ENCODE data around the gene ACOT6. TPM values are rescaled to one million over a fixed set of nuclear protein-coding genes. Genes with fewer than 3 reads are reported as not detected.
"Not testable (repeated sequence)": the region's sequence is repeated elsewhere in the genome, so short reads cannot be mapped to it uniquely, and the experiment has no call there.

Gene ACOT6
- polyA plus RNA-seq, 1 experiment, result not detected

- not testable (repeated sequence) for H3K27me3 ChIP-seq (ENCODE audit: control insufficient read depth, insufficient read depth, low read length); H3K9me3 ChIP-seq (ENCODE audit: control insufficient read depth, insufficient read depth, low read length)
- Histone ChIP-seq H3K4me3 (ENCODE audit: low read depth, low read length) (peak within 1 kb of the TSS; percentile 75), H3K27ac (ENCODE audit: low read depth, low read length) (peak within 1 kb of the TSS; percentile 88)
- ChIA-PET POLR2A (interaction anchor here (0.6 to 1.9 kb wide), 14 partner anchors 9 to 708 kb away, joined by 3 to 11 read pairs (median 4); partner anchors contain the start of genes ACOT4, ACOT6, DNAL1 and RIOX1), CTCF (interaction anchor here (0.6 to 2.7 kb wide), 4 partner anchors 23 to 64 kb away, joined by 3 to 15 read pairs (median 12); no protein-coding TSS in a partner anchor)
- DNase-seq (ENCODE audit: low read depth, low spot score), result peak; percentile 85
- TF ChIP-seq, protein P1, sequence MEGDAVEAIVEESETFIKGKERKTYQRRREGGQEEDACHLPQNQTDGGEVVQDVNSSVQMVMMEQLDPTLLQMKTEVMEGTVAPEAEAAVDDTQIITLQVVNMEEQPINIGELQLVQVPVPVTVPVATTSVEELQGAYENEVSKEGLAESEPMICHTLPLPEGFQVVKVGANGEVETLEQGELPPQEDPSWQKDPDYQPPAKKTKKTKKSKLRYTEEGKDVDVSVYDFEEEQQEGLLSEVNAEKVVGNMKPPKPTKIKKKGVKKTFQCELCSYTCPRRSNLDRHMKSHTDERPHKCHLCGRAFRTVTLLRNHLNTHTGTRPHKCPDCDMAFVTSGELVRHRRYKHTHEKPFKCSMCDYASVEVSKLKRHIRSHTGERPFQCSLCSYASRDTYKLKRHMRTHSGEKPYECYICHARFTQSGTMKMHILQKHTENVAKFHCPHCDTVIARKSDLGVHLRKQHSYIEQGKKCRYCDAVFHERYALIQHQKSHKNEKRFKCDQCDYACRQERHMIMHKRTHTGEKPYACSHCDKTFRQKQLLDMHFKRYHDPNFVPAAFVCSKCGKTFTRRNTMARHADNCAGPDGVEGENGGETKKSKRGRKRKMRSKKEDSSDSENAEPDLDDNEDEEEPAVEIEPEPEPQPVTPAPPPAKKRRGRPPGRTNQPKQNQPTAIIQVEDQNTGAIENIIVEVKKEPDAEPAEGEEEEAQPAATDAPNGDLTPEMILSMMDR (IDR thresholded peaks at IDR 0.05; ENCODE audit: low read depth, low read length), result peak; percentile 23; the same call in 1 of the 2 replicates
These were observed 42.9 kb upstream of the ACOT6 start, which contains the start of gene ACOT2 for GRCh38 chr14:73569185-73569958. ACOT2 (plus strand) TSS chr14:73569213; CDS start chr14:73569241, 28 bp downstream.

DNA sequence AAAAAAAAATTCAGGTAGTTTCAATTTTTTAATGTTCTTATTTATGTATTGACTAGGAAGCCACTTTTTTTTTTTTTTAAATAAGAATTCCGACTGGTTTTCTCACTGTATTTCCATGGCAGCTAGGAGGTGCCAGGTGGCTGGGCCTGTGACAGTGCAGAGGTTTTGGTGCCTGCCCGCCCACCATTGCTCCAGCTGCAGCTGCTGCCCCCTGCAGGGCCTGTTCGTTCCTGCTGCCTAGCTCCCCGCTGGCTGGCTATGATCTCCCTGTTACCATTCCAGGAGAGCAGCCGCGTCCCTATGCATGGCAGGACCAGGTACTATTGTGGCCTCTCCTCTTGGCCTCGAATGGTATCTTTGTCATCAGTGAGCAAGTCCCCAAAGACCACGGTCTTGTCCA, 41.4 kb upstream of the ACOT6 start:
- not testable (repeated sequence) for DNase-seq (ENCODE audit: low read depth, low spot score); H3K27me3 ChIP-seq (ENCODE audit: control insufficient read depth, insufficient read depth, low read length); H3K4me3 ChIP-seq (ENCODE audit: low read depth, low read length); H3K27ac ChIP-seq (ENCODE audit: low read depth, low read length); H3K9me3 ChIP-seq (ENCODE audit: control insufficient read depth, insufficient read depth, low read length)
- TF ChIP-seq, protein P1 (IDR thresholded peaks at IDR 0.05; ENCODE audit: low read depth, low read length), result peak; percentile 56
- ChIA-PET POLR2A (interaction anchor here (0.5 to 0.7 kb wide), 2 partner anchors 10 to 67 kb away, joined by 3 to 4 read pairs; no protein-coding TSS in a partner anchor), CTCF (interaction anchor here (0.7 to 1.8 kb wide), 3 partner anchors 59 to 310 kb away, joined by 3 to 15 read pairs (median 4); no protein-coding TSS in a partner anchor)

GRCh38 chr14:73573034-73573433, 39.3 kb upstream of the ACOT6 start:
- POLR2A ChIA-PET; CTCF ChIA-PET; H3K27me3 ChIP-seq (ENCODE audit: control insufficient read depth, insufficient read depth, low read length); H3K27ac ChIP-seq (ENCODE audit: low read depth, low read length); H3K9me3 ChIP-seq (ENCODE audit: control insufficient read depth, insufficient read depth, low read length); DNase-seq (ENCODE audit: low read depth, low spot score); H3K4me3 ChIP-seq (ENCODE audit: low read depth, low read length): not testable (repeated sequence)

GRCh38 chr14:73573740-73574139, 38.6 kb upstream of the ACOT6 start:
- H3K27me3 ChIP-seq (ENCODE audit: control insufficient read depth, insufficient read depth, low read length); H3K27ac ChIP-seq (ENCODE audit: low read depth, low read length); POLR2A ChIA-PET; H3K4me3 ChIP-seq (ENCODE audit: low read depth, low read length); DNase-seq (ENCODE audit: low read depth, low spot score); CTCF ChIA-PET; H3K9me3 ChIP-seq (ENCODE audit: control insufficient read depth, insufficient read depth, low read length): not testable (repeated sequence)

DNA sequence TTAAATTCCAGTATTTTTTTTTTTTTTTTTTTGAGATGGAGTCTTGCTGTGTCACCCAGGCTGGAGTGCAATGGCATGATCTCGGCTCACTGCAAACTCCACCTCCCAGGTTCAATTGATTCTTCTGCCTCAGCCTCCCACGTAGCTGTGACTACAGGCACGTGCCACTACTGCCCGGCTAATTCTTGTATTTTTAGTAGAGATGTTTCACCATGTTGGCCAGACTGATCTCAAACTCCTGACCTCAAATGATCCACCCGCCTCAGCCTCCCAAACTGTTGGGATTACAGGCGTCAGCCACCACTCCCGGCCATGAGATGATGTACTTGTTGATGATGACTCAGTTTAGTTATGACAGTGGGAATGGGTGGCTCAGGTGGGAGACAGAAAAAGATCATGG, 38.1 kb upstream of the ACOT6 start:
- H3K27me3 ChIP-seq (ENCODE audit: control insufficient read depth, insufficient read depth, low read length); H3K4me3 ChIP-seq (ENCODE audit: low read depth, low read length); H3K27ac ChIP-seq (ENCODE audit: low read depth, low read length); DNase-seq (ENCODE audit: low read depth, low spot score); CTCF ChIA-PET; H3K9me3 ChIP-seq (ENCODE audit: control insufficient read depth, insufficient read depth, low read length): not testable (repeated sequence)
- POLR2A ChIA-PET, result interaction anchor here (0.6 kb wide), 1 partner anchor 82 kb away, joined by 5 read pairs; no protein-coding TSS in a partner anchor

DNA sequence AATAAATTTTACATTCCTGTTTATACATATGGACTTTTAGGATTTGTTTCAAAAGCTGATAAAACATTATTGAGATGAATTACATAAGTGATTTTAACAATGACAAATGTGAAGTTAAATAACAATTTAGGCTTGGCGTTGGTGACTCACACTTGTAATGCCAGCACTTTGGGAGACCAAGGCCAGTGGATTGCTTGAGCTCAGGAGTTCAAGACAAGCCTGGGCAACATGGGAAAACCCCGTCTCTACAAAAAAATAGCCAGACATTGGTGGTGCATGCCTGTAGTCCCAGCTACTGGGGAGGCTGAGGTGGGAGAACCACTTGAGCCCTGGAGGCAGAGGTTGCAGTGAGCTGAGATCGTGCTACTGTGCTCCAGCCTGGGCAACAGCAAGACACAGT, 35.9 kb upstream of the ACOT6 start:
- ChIA-PET POLR2A (no interaction called here), CTCF (interaction anchor here (0.6 to 0.7 kb wide), 2 partner anchors 57 to 68 kb away, joined by 4 to 5 read pairs; no protein-coding TSS in a partner anchor)
- Histone ChIP-seq H3K27me3 (ENCODE audit: control insufficient read depth, insufficient read depth, low read length) (no peaks in the 10 kb centered on the region), H3K4me3 (ENCODE audit: low read depth, low read length) (no peak overlapping the region), H3K27ac (ENCODE audit: low read depth, low read length) (no peak overlapping the region), H3K9me3 (ENCODE audit: control insufficient read depth, insufficient read depth, low read length) (no peaks in the 10 kb centered on the region; the same call in 1 of the 2 replicates)
- DNase-seq (ENCODE audit: low read depth, low spot score), result no peak
- TF ChIP-seq, protein P1 (IDR thresholded peaks at IDR 0.05; ENCODE audit: low read depth, low read length), result no peak

- CTCF ChIA-PET, result interaction anchor here (0.6 kb wide), 1 partner anchor 57 kb away, joined by 4 read pairs; no protein-coding TSS in a partner anchor
- H3K4me3 ChIP-seq (ENCODE audit: low read depth, low read length); H3K27ac ChIP-seq (ENCODE audit: low read depth, low read length); DNase-seq (ENCODE audit: low read depth, low spot score); H3K9me3 ChIP-seq (ENCODE audit: control insufficient read depth, insufficient read depth, low read length); H3K27me3 ChIP-seq (ENCODE audit: control insufficient read depth, insufficient read depth, low read length): not testable (repeated sequence)
- POLR2A ChIA-PET, result interaction anchor here (0.7 kb wide), 1 partner anchor 14 kb away, joined by 5 read pairs; no protein-coding TSS in a partner anchor
These were observed 35.1 kb upstream of the ACOT6 start for GRCh38 chr14:73577214-73577613.

DNA sequence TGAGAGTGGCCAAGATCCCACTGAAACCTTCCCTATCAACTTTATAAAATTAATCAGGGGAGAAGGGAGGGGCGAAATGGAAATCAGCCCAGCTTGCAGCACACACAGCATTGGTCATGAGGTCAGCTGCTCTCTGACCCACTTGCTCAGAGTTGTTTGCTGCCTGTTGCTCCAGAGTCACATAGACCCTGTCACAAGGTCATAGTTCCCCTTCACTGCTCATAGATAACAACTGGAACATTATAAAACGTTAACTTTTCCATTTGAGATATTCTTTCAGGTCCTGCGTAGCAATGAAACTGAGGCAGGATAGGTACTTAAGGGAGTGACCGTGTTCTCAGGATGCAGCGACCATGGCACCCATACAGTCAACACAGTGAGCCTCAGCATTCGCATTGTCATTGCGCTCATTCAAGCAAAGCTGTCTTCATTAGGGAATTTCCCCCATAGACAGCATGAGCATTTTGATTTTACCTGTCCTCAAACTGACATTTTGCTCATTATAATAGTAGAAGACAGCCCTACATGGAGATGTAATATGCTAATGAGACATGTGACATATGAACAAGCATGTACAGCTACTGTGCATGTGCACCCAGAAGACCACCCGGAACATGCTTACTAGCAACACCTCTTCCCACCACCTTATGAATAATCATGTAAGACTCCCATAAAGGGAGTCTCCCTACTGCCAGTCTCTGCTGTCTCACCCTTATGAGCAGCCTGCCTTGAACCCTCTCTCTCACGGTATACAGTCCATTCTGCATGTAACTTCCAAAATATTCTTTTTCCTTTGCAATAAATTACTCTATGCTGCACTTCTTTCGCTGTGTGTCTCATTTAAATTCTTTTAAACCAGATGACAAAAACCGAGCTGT, 30.0 kb upstream of the ACOT6 start:
- H3K27ac ChIP-seq (ENCODE audit: low read depth, low read length); POLR2A ChIA-PET; DNase-seq (ENCODE audit: low read depth, low spot score); H3K27me3 ChIP-seq (ENCODE audit: control insufficient read depth, insufficient read depth, low read length); CTCF ChIA-PET; H3K9me3 ChIP-seq (ENCODE audit: control insufficient read depth, insufficient read depth, low read length); H3K4me3 ChIP-seq (ENCODE audit: low read depth, low read length): not testable (repeated sequence)
